Measurements from ENCODE around the gene ESYT3.

ESYT3 gene

GRCh38 chr3:138389841-138390581 is 44.4 kb upstream of the ESYT3 start:
- no peak for DNase-seq (ENCODE audit: low read depth in 1 of 2, low spot score in 1 of 2)
- no peak overlapping the region for H3K27ac ChIP-seq (replicated peaks)
- no peak overlapping the region for H3K4me3 ChIP-seq (replicated peaks; ENCODE audit: insufficient read depth, low read length)
- no peak for TF ChIP-seq REST (IDR thresholded peaks at IDR 0.05; ENCODE audit: insufficient replicate concordance, low read depth)
- TF ChIP-seq CTCF (IDR thresholded peaks at IDR 0.05; ENCODE audit: insufficient read depth, low read length): no peak
- no peak for TF ChIP-seq GABPA (IDR thresholded peaks at IDR 0.05; ENCODE audit: low read depth)
- TF ChIP-seq SPI1 (IDR thresholded peaks at IDR 0.05; ENCODE audit: borderline replicate concordance, low read depth): no peak
- no peak for TF ChIP-seq POLR2AphosphoS5 (IDR thresholded peaks at IDR 0.05; ENCODE audit: low read depth)
- no peaks in the 10 kb centered on the region for H3K27me3 ChIP-seq (ENCODE audit: insufficient read depth, poor library complexity, severe bottlenecking)

- DNase-seq (ENCODE audit: low read depth in 1 of 2, low spot score in 1 of 2): no peak
- H3K27me3 ChIP-seq (ENCODE audit: insufficient read depth, poor library complexity, severe bottlenecking): no peaks in the 10 kb centered on the region
- H3K27ac ChIP-seq (replicated peaks): no peak overlapping the region
- TF ChIP-seq SPI1 (IDR thresholded peaks at IDR 0.05; ENCODE audit: borderline replicate concordance, low read depth): no peak
- TF ChIP-seq REST (IDR thresholded peaks at IDR 0.05; ENCODE audit: insufficient replicate concordance, low read depth): no peak
- no peak for TF ChIP-seq GABPA (IDR thresholded peaks at IDR 0.05; ENCODE audit: low read depth)
- no peak for TF ChIP-seq POLR2AphosphoS5 (IDR thresholded peaks at IDR 0.05; ENCODE audit: low read depth)
- TF ChIP-seq CTCF (IDR thresholded peaks at IDR 0.05; ENCODE audit: insufficient read depth, low read length): no peak
- H3K4me3 ChIP-seq (replicated peaks; ENCODE audit: insufficient read depth, low read length): no peak overlapping the region
These were observed 43.9 kb upstream of the ESYT3 start for GRCh38 chr3:138390582-138390932.

GRCh38 chr3:138394156-138394555 is 40.3 kb upstream of the ESYT3 start:
- Histone ChIP-seq H3K27me3 (ENCODE audit: insufficient read depth, poor library complexity, severe bottlenecking) (no peaks in the 10 kb centered on the region), H3K27ac (replicated peaks) (no peak overlapping the region), H3K4me3 (replicated peaks; ENCODE audit: insufficient read depth, low read length) (no peak overlapping the region)
- TF ChIP-seq REST (IDR thresholded peaks at IDR 0.05; ENCODE audit: insufficient replicate concordance, low read depth) (no peak), POLR2AphosphoS5 (IDR thresholded peaks at IDR 0.05; ENCODE audit: low read depth) (no peak)
- no peak for DNase-seq (ENCODE audit: low read depth in 1 of 2, low spot score in 1 of 2)

Data from HL-60 (cell line).